PFSK-1 (cell line): Measurements from ENCODE around the gene MBL2.

Experiments
- FOXP2 ChIP-seq: optimal IDR thresholded peaks from 2 replicates; pipeline ENCODE3; 2011; ENCODE audit warnings: borderline replicate concordance, control low read depth, inconsistent platforms; ENCODE audit not compliant: insufficient read depth; ENCODE audit errors: extremely low read length, extremely low read depth
- POLR2AphosphoS5 ChIP-seq: IDR thresholded peaks from 2 replicates; pipeline ENCODE4 v1.6.1; 2012; ENCODE audit warnings: low read depth, mild to moderate bottlenecking, control low read depth, low read length, moderate library complexity
- SIN3A ChIP-seq: IDR thresholded peaks from 2 replicates; pipeline ENCODE4 v1.6.1; 2012; ENCODE audit warnings: mild to moderate bottlenecking, low read length, moderate library complexity, borderline replicate concordance; ENCODE audit not compliant: insufficient read depth
- TAF1 ChIP-seq: IDR thresholded peaks from 2 replicates; pipeline ENCODE4 v1.6.1; 2012; ENCODE audit warnings: low read length, control low read depth, borderline replicate concordance; ENCODE audit not compliant: insufficient read depth
- TF ChIP-seq, protein P1 (sequence below), 2 experiments: IDR thresholded peaks; 2 replicates each; pipeline versions ENCODE4 v1.6.1 to v1.8.0; 2011 to 2012; ENCODE audit warnings: low read depth in 2 of 2, low read length in 2 of 2, control low read depth in 1 of 2, inconsistent platforms in 1 of 2, mild to moderate bottlenecking in 1 of 2, moderate library complexity in 1 of 2; ENCODE audit not compliant: insufficient read depth in 1 of 2

MBL2 gene

DNA sequence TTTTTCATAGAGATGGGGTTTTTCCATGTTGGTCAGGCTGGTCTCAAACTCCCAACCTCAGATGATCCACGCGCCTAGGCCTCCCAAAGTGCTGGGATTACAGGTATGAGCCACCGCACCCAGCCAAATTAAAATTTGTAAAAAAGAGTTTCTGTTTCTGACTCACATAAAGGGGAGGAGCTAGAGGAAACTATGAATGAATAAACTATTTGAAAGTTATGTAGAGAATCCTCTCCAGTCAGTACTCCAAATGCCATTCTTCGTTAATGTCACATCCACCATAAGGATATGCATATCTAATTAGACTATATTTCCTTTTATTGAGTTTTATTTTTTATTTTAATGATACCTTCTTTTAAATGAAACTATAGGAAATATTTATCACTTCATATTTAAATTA is 52.6 kb downstream of the MBL2 start:
- no peak for TF ChIP-seq POLR2AphosphoS5
- no peak for TF ChIP-seq FOXP2
- TF ChIP-seq, protein P1, sequence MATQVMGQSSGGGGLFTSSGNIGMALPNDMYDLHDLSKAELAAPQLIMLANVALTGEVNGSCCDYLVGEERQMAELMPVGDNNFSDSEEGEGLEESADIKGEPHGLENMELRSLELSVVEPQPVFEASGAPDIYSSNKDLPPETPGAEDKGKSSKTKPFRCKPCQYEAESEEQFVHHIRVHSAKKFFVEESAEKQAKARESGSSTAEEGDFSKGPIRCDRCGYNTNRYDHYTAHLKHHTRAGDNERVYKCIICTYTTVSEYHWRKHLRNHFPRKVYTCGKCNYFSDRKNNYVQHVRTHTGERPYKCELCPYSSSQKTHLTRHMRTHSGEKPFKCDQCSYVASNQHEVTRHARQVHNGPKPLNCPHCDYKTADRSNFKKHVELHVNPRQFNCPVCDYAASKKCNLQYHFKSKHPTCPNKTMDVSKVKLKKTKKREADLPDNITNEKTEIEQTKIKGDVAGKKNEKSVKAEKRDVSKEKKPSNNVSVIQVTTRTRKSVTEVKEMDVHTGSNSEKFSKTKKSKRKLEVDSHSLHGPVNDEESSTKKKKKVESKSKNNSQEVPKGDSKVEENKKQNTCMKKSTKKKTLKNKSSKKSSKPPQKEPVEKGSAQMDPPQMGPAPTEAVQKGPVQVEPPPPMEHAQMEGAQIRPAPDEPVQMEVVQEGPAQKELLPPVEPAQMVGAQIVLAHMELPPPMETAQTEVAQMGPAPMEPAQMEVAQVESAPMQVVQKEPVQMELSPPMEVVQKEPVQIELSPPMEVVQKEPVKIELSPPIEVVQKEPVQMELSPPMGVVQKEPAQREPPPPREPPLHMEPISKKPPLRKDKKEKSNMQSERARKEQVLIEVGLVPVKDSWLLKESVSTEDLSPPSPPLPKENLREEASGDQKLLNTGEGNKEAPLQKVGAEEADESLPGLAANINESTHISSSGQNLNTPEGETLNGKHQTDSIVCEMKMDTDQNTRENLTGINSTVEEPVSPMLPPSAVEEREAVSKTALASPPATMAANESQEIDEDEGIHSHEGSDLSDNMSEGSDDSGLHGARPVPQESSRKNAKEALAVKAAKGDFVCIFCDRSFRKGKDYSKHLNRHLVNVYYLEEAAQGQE (IDR thresholded peaks at IDR 0.05; ENCODE audit: insufficient read depth in 1 of 2, low read depth in 2 of 2, low read length in 2 of 2), result no peak
- no peak for TF ChIP-seq SIN3A
- TF ChIP-seq TAF1, result no peak
